ENCODE results near the gene FMNL2.

DNA sequence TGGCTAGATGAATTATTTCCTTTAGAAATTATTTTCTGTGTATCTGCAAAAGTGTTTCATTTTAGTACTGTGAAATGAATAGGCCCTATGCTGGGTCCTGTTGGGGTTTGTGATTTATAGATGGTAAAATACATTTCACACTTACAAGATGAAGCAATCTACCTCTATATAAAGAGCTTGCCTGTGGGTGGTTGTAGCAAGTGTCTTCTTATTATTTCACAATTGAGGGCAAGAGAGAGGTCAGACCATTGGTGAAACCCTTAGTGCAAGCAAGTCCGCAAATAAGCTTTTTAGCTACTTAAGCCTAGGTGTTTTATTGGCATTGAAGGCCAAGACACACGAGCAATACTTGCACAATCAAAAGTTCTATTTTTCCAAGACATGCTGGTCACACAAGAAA lies 153.1 kb downstream of the FMNL2 start:
- TF ChIP-seq, protein P1, sequence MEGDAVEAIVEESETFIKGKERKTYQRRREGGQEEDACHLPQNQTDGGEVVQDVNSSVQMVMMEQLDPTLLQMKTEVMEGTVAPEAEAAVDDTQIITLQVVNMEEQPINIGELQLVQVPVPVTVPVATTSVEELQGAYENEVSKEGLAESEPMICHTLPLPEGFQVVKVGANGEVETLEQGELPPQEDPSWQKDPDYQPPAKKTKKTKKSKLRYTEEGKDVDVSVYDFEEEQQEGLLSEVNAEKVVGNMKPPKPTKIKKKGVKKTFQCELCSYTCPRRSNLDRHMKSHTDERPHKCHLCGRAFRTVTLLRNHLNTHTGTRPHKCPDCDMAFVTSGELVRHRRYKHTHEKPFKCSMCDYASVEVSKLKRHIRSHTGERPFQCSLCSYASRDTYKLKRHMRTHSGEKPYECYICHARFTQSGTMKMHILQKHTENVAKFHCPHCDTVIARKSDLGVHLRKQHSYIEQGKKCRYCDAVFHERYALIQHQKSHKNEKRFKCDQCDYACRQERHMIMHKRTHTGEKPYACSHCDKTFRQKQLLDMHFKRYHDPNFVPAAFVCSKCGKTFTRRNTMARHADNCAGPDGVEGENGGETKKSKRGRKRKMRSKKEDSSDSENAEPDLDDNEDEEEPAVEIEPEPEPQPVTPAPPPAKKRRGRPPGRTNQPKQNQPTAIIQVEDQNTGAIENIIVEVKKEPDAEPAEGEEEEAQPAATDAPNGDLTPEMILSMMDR (IDR thresholded peaks at IDR 0.05; ENCODE audit: low read length), result no peak
- no peak for TF ChIP-seq EZH2phosphoT487 (IDR thresholded peaks at IDR 0.05; ENCODE audit: low read length)

Data from MM.1S (cell line).